Right ventricle myocardium superior (tissue), 1 donor: ENCODE measurements around the gene EPN1. TPM values are rescaled to one million over a fixed set of nuclear protein-coding genes. Genes with fewer than 3 reads are reported as not detected.

Experiments
- ATAC-seq: fragments of 200-7000 bp; cut with Tn5 transposase; one replicate; pipeline ENCODE4 v1.9.1; 2020; ENCODE audit warnings: mild to moderate bottlenecking; ENCODE audit not compliant: poor library complexity
- DNase-seq: peaks from one replicate; pipeline ENCODE4 v3.0.0-alpha.2; 2020
- intact Hi-C: fragments of 100-400 bp; cut with DNase I; formaldehyde crosslinking; loops from one replicate; pipeline ENCODE4 v1.11.2; 2022
- total RNA-seq: library from RNA; stranded (reverse); fragmentation: NEBNext Ultra II Directional; extraction: Animal tissue kit (Norgen Biotek cat#: 25700); gene quantifications from one replicate; pipeline ENCODE4 v1.2.1, GENCODE V29; 2021
- donor health status: DM: no; HTN: yes; CAD: no; lungs with severe emphysema.

EPN1 gene
- total RNA-seq, 1 donor from 2014 or later = 223 TPM

- DNase-seq = peak; percentile 32
Measured at GRCh38 chr19:55686311-55687050, 11.5 kb downstream of the EPN1 start.

DNA sequence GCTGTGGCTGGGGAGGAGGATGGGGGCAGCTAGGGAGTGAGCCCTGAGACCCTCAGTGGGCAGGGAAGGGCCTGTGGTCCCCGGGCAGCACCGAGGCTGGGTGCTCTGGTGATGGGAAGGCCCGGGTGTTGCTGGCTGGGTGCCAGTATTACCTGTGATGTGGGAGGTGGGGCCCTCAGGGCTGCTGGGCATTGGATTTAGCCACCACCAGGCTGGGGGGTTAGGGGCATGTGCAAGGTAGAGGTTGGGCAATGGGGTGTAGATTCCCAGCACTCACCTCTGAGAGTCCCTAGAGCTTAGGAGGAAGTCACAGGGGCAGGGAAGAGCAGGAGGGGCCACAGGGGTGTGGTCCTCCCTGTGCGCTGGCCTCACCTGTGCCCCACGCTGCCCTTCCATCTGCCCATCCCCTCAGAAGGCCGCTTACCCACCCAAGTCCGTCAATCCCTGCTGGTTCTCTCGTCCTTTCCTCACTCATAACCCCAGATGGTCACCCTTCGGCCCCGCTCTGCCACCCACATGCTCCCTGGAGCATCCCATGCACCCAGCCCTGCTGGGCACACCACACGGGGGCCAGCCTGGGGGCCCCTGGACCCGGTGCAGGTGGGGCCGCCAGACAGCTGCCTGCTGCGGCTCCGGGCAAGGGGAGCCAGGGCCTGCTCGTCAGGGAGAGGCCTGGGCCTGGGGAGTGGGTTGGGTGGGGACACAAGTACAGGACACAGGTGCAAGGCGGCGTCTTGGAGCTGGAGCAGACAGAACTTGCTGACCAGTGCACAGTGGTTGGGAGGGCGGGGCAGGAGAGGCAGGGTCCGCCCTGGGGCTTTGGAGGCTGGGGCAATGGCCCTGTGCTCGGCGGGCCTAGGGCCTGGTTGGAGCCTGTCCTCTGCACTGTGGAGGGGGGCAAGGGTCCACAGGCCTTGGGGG lies 12.5 kb downstream of the EPN1 start:
- no peak for ATAC-seq
- intact Hi-C loops = no loop called here
- DNase-seq = peak; percentile 26

More at GRCh38 chr19:55686311-55687050, 11.5 kb downstream of the EPN1 start:
- intact Hi-C loops = no loop called here
- no peak for ATAC-seq

- ATAC-seq (no peak), DNase-seq (peak; percentile 32)
- intact Hi-C loops = no loop called here
Measured at GRCh38 chr19:55688422-55689218, 13.6 kb downstream of the EPN1 start.

DNA sequence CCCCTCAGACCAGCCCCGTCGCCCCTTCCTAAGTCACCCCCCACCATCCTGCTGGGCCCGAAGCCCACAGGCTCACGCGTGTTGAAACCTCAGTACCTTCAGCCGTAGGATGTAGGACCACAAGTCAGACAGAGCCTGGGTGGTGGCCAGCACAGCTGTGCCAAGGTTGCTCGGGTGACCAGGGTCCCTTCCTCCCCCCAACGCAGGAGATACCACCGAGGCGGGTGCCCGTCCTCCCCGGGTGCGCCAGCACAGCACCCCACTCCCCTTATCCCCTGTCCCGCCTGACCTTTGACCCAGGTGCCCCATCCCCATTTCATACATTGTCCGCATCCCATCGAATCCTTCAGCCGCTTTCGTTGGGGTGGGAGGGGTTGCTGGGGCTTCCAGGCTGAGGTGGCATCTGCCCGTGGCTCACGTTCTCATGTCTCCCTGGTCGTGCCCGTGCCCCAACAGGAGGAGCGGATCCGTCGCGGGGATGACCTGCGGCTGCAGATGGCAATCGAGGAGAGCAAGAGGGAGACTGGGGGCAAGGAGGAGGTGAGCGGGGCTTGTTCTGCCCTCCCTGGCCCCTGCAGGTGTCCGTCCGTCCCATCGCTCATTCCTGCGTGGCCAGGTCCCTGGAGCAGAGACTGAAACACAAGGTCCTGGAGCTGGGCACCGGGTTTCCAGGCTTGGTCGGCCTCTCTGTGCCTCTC lies 14.5 kb downstream of the EPN1 start:
- no peak for ATAC-seq
- peak; percentile 34 for DNase-seq
- intact Hi-C loops = no loop called here

DNA sequence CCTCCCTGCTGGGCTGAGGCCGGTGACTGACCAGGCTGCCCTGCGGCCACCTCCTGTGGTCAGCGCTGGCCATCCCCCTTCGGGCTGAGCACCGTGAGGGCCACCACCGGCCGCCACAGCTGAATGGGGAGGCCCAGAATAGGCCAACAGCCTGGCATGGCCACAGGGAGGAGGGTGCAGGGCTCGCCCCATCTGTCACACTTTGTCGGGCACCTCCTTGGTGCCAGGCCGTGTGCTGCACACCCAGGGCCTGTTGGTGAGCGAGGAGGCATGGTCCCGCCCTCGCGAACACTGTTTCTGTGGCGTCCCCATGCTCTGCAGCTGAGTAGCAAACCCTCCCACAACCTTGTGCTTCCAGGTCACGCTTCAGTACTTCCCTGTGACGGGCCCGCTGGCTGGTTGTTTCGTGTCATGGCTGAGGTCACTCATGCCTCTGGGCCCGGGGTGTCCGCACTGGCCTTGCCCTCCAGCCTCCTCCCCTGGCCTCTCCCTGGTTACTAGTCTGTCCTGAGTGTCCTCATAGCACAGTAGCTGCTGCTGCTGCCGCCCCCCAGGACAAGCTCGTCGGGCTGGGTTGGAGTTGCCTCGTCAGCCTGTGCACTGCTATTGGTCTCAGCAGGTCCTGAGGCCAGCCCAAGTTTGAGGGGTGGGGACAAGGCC lies 15.2 kb downstream of the EPN1 start:
- intact Hi-C loops = no loop called here
- DNase-seq = peak; percentile 34
- no peak for ATAC-seq

- intact Hi-C loops = no loop called here
- DNase-seq (peak; percentile 20), ATAC-seq (no peak)
Measured at GRCh38 chr19:55690769-55691545, 15.9 kb downstream of the EPN1 start.

DNA sequence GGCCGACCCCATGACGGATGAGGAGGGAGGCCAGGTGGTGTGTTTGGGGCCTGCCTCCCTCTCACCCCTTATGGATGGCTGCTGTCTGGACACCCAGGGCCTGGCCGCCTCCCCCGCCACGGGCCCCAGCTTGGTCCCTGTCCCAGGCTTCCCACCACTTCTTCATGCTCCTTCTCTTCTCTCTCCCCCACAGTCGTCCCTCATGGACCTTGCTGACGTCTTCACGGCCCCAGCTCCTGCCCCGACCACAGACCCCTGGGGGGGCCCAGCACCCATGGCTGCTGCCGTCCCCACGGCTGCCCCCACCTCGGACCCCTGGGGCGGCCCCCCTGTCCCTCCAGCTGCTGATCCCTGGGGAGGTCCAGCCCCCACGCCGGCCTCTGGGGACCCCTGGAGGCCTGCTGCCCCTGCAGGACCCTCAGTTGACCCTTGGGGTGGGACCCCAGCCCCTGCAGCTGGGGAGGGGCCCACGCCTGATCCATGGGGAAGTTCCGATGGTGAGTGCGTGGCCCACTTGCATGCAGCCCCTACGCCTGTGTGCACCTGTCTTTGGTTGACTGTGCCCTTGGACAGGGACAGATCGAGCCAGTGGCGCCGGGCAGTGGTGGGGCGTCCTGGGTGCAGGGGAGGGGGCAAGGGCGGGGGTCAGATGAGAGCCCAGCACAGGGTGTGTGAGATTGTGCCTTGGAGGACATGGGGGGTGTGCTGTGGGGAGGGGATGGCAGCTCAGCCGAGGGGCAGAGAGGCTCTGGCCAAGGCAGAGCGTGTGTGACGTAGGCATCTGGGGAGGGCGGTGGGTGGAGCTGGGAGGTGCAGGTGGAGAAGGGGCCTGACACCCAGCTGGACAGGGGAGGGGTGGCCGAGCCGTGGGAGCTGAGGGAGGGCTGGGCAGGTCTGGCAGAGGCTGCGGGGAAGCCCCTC lies 16.8 kb downstream of the EPN1 start:
- DNase-seq (peak; percentile 38), ATAC-seq (no peak)
- intact Hi-C loops = no loop called here

GRCh38 chr19:55692681-55693081 lies 17.7 kb downstream of the EPN1 start:
- DNase-seq (peak; percentile 35), ATAC-seq (no peak)
- intact Hi-C loops = no loop called here

GRCh38 chr19:55693336-55693974 lies 18.4 kb downstream of the EPN1 start:
- peak; percentile 24 for DNase-seq
- intact Hi-C loops = no loop called here
- ATAC-seq = no peak

DNA sequence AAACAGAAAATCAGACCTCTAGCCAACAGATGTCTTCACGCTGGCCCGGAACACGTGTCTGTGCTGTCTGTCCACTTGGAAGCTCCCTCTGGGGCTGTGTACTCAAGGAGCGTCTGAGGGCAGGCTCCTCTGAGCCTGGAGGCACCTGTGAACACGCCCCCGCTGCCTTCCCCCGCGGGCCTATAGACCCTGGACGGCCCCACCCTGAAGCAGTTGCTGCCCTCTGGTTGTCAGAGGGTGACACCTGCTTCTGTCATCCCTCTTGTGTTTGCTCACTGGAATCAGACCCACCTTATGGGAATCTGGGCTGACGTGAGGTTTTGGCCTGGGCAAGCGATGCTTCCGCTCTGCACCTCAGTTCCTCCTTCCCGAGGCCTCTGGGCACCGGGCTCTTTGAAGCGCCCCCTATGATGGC lies 19.2 kb downstream of the EPN1 start:
- ATAC-seq = no peak
- intact Hi-C loops = no loop called here
- DNase-seq = peak; percentile 28

DNA sequence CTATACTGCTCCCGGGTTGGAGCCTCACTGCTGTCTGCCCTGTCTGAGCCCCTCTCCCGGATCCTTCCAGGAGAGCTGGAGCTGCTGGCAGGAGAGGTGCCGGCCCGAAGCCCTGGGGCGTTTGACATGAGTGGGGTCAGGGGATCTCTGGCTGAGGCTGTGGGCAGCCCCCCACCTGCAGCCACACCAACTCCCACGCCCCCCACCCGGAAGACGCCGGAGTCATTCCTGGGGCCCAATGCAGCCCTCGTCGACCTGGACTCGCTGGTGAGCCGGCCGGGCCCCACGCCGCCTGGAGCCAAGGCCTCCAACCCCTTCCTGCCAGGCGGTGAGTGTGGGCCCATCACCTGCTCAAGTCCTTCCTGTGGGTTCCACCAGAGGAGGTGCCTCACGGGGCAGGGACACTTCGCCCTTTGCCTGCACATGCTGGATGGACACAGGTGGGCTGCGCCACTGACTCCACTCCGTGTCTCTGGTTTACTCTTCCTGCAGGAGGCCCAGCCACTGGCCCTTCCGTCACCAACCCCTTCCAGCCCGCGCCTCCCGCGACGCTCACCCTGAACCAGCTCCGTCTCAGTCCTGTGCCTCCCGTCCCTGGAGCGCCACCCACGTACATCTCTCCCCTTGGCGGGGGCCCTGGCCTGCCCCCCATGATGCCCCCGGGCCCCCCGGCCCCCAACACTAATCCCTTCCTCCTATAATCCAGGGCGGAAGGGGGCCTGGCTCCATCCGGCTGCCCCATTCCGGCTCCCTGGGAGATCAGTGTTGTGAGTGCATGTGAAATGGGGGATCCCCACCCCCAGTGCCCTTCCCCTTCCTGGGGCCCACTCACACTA lies 19.8 kb downstream of the EPN1 start:
- ATAC-seq = no peak
- DNase-seq = peak; percentile 39

GRCh38 chr19:55695511-55696290 lies 20.7 kb downstream of the EPN1 start:
- intact Hi-C loops = no loop called here
- DNase-seq = peak; percentile 28

More for the DNA sequence above, 19.8 kb downstream of the EPN1 start:
- intact Hi-C loops = no loop called here

DNA sequence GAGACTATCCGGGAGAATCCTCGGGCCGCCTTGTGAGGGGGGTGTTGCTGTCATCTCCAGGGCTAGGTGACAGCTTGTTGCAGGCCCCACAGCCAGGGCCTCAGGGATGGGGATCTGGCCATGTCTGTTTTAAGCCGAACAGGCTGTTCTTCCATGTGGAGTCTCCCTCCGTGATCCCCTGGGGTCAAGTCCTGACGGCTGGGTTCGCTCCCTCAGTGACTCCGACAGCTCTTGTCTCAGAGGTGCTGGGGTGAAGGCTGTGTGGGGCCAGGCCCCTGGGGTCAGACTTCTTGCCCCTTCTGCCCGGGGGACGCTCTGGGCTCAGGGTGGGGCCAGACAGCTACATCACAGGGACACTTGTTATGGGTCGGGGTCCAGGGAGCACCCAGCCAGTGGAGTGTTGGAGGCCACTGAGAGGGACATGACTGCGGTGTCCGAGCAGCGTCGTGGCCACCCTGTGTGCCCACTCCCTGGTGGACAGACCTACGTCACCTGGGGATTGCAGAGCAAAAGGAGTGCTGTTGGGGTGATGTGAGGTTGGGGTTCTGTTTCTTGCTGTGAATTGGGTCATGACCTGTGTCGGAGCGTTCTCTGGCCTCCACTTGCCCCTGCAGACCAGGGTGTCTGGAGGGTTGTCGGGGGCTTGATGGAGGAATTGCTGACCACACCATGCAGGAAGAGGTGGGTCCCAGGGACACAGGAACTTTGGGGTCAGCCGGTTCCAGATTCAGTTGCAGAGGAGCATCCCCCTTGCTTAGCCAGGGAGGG lies 21.5 kb downstream of the EPN1 start:
- DNase-seq = peak; percentile 30
- intact Hi-C loops = no loop called here
- ATAC-seq = no peak

More at GRCh38 chr19:55695511-55696290, 20.7 kb downstream of the EPN1 start:
- no peak for ATAC-seq
